Activated CD8-positive, alpha-beta T cell treated with anti-CD3 and anti-CD28 coated beads for 36 hours (primary cell): ENCODE data around the gene LUC7L. TPM values are rescaled to one million over a fixed set of nuclear protein-coding genes. Genes with fewer than 3 reads are reported as not detected.
"Not testable (repeated sequence)": the region's sequence is repeated elsewhere in the genome, so short reads cannot be mapped to it uniquely, and the experiment has no call there.

Experiments
- ATAC-seq: fragments of 200-7000 bp; cut with Tn5 transposase; one replicate; pipeline ENCODE4 v1.10.0; 2021; ENCODE audit warnings: mild to moderate bottlenecking, moderate library complexity
- CTCF ChIA-PET: fragments of 350-600 bp; sonication (Branson Sonifier 250); formaldehyde crosslinking; loops from one replicate; lab custom pipeline; 2021; ENCODE audit warnings: antibody characterized with exemption; lab: Charles Lee
- POLR2A ChIA-PET: fragments of 350-600 bp; sonication (Branson Sonifier 250); formaldehyde crosslinking; loops from one replicate; lab custom pipeline; 2021; ENCODE audit warnings: antibody characterized with exemption; lab: Charles Lee
- DNase-seq: peaks from one replicate; pipeline ENCODE4 v3.0.0-alpha.2; 2020
- H3K27ac Mint-ChIP-seq: one replicate; pipeline ENCODE4 v1.8.0; 2021; ENCODE audit warnings: mild to moderate bottlenecking, mixed read lengths
- H3K27me3 Mint-ChIP-seq: one replicate; pipeline ENCODE4 v1.8.0; 2021; ENCODE audit warnings: mixed read lengths
- H3K36me3 Mint-ChIP-seq: one replicate; pipeline ENCODE4 v1.8.0; 2021; ENCODE audit warnings: low read depth, mixed read lengths
- H3K4me1 Mint-ChIP-seq: one replicate; pipeline ENCODE4 v1.8.0; 2021; ENCODE audit warnings: low read depth, mixed read lengths
- H3K4me3 Mint-ChIP-seq: one replicate; pipeline ENCODE4 v1.8.0; 2021; ENCODE audit warnings: mild to moderate bottlenecking, moderate library complexity, mixed read lengths
- H3K9me3 Mint-ChIP-seq: one replicate; pipeline ENCODE4 v1.8.0; 2021; ENCODE audit warnings: mixed read lengths
- intact Hi-C: fragments of 100-400 bp; cut with micrococcal nuclease; formaldehyde crosslinking; loops from one replicate; pipeline ENCODE4 v1.10.0; 2022
- total RNA-seq, 2 experiments: library from RNA; stranded (reverse); gene quantifications; one replicate each; pipeline ENCODE4 v1.2.3, GENCODE V29; 2021
- TF ChIP-seq, protein P1 (sequence below): fragments of 200-600 bp; IDR thresholded peaks from one replicate; pipeline ENCODE4 v1.8.0; 2022; ENCODE audit warnings: antibody characterized with exemption, mild to moderate bottlenecking

Gene LUC7L
- total RNA-seq, 2 experiments from 2014 or later = 68.0 to 72.8 TPM

DNA sequence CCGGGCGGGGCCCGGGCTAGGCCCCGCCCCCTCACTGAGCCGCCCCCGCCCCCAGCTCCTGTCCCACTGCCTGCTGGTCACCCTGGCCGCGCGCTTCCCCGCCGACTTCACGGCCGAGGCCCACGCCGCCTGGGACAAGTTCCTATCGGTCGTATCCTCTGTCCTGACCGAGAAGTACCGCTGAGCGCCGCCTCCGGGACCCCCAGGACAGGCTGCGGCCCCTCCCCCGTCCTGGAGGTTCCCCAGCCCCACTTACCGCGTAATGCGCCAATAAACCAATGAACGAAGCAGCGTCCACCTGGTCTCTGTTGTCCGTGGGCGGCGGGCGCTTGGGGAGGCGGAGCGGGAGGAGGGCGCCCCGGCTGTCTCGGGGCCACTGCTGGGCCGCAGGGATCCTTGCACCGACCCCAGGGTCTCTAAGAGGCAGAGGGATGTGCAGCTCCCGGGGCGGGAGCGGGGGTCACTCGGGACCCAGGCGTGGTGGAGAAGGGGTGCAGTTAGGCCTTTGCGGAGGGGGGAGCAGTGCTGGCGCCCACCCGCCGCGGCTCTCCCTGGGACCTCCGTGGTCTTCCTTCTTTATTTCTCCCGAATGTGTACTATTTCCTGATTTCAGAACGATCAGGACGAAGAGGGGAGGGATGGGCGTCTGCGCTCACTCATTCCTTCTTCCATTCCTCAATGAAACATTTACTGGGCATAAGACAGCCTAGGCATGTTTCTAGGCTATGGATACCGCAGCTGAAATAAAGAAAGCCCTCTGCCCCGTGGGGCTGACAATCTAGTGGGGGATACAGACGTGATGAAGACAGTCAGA, 74.8 kb downstream of the LUC7L start:
- peaks cover 28% of the 10 kb centered on the region for H3K27me3 Mint-ChIP-seq
- no peak overlapping the region for H3K27ac Mint-ChIP-seq
- H3K4me3 Mint-ChIP-seq = peak overlapping the region; percentile 66
- CTCF ChIA-PET = no interaction called here
- DNase-seq = peak; percentile 50
- ATAC-seq = peak; percentile 59
- peaks cover 7% of the 10 kb centered on the region for H3K4me1 Mint-ChIP-seq
- POLR2A ChIA-PET = no interaction called here
- H3K9me3 Mint-ChIP-seq = no peaks in the 10 kb centered on the region
- no peaks in the 10 kb centered on the region for H3K36me3 Mint-ChIP-seq
- intact Hi-C loops = no loop called here
- TF ChIP-seq, protein P1, sequence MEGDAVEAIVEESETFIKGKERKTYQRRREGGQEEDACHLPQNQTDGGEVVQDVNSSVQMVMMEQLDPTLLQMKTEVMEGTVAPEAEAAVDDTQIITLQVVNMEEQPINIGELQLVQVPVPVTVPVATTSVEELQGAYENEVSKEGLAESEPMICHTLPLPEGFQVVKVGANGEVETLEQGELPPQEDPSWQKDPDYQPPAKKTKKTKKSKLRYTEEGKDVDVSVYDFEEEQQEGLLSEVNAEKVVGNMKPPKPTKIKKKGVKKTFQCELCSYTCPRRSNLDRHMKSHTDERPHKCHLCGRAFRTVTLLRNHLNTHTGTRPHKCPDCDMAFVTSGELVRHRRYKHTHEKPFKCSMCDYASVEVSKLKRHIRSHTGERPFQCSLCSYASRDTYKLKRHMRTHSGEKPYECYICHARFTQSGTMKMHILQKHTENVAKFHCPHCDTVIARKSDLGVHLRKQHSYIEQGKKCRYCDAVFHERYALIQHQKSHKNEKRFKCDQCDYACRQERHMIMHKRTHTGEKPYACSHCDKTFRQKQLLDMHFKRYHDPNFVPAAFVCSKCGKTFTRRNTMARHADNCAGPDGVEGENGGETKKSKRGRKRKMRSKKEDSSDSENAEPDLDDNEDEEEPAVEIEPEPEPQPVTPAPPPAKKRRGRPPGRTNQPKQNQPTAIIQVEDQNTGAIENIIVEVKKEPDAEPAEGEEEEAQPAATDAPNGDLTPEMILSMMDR = no peak

DNA sequence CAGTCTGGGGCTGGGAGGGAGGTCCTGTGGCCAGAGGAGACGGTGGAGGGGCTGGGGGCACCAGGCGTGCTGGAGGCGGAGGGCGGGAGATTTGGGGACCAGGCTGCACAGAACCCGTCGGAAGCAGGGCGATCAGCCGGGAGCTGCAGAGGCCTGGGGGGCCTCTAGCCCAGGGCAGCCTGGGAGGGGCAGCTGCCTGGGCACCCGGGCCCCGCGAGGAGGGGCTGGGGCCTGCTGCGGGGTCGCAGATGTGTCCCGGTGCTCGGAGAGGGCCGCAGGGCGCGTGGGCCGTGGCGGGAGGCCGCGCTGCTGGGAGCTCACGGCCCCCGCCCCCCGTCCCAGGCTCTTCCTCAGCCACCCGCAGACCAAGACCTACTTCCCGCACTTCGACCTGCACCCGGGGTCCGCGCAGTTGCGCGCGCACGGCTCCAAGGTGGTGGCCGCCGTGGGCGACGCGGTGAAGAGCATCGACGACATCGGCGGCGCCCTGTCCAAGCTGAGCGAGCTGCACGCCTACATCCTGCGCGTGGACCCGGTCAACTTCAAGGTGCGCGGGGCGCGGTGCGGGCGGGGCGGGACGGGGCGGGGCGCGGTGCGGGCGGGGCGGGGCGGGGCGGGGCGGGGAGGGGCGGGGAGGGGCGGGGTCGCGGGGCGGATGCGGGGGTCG, 75.6 kb downstream of the LUC7L start:
- peaks cover 24% of the 10 kb centered on the region for H3K27me3 Mint-ChIP-seq
- DNase-seq, H3K36me3 Mint-ChIP-seq, H3K4me1 Mint-ChIP-seq, H3K27ac Mint-ChIP-seq, POLR2A ChIA-PET, intact Hi-C loops, CTCF ChIA-PET, H3K9me3 Mint-ChIP-seq, H3K4me3 Mint-ChIP-seq: not testable (repeated sequence)
- peak; percentile 75 for ATAC-seq

DNA sequence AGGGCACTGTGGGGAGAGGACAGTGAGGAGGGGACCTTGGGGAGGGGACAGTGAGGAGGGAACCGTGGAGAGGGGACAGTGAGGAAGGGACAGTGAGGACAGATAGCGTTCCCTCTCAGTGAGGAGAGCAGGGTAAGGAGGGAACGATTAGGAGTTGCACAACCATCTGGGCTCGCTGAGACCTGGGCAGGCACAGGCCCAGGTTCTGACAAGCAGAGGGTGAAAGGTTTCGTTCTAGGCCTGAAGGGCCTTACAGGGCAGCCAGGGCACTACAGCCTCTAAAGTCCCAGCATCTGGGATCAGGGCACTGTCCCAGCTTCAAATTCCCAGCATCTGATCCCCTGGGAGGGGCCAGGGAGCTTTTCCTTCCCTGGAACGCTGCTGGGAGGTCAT, 76.1 kb downstream of the LUC7L start:
- not testable (repeated sequence) for DNase-seq, H3K4me1 Mint-ChIP-seq

DNA sequence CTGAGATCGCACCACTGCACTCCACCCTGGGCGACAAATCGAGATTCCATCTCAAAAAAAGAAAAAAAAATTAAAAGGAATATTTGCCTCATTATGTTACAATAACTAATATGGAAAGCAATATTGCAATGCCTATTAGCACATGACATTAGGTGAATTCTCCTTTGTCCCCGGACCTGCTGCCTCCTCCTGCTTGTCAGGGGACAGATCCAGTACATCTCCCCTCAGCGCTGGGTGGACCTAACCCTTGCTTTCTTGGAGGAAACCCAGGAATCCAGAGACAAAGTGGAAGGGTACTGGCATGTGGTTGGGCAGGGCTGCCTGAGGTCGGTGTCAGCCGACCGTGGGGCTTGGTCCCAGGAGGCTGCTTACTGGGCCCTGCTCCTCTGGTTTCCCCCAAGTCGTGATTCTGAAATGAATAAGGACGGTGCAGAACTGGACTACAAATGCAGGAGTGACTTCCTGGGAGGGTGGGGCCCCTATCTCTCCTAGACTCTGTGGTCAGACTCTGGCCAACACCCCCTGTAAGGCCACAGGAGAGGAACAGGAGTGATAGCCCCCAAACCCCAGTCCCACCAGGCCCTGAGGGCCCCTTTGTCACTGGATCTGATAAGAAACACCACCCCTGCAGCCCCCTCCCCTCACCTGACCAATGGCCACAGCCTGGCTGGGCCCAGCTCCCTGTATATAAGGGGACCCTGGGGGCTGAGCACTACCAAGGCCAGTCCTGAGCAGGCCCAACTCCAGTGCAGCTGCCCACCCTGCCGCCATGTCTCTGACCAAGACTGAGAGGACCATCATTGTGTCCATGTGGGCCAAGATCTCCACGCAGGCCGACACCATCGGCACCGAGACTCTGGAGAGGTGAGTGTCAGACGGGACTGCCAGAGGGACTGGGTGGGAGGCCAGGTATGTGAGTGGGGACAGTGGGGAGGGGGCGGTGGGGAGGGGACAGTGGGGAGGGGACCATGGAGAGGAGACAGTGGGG, 76.8 kb downstream of the LUC7L start, which contains the start of gene HBZ:
TSS of gene HBZ (plus strand) at position 504 of the 988 bp plus-strand sequence. CDS start at position 770, 266 bp downstream.
- intact Hi-C loops = no loop called here
- no peak for ATAC-seq
- ChIA-PET POLR2A (no interaction called here), CTCF (no interaction called here)
- DNase-seq = no peak
- Mint-ChIP-seq H3K36me3 (no peaks in the 10 kb centered on the region), H3K27ac (no peak within 1 kb of the TSS), H3K4me1 (peaks cover 7% of the 10 kb centered on the region), H3K27me3 (peaks cover 17% of the 10 kb centered on the region), H3K9me3 (no peaks in the 10 kb centered on the region), H3K4me3 (no peak within 1 kb of the TSS)
- TF ChIP-seq, protein P1 = no peak

More for the DNA sequence above, 76.1 kb downstream of the LUC7L start:
- H3K27ac Mint-ChIP-seq, H3K9me3 Mint-ChIP-seq, ATAC-seq, H3K4me3 Mint-ChIP-seq, H3K36me3 Mint-ChIP-seq, POLR2A ChIA-PET, CTCF ChIA-PET, intact Hi-C loops: not testable (repeated sequence)
- H3K27me3 Mint-ChIP-seq = peaks cover 21% of the 10 kb centered on the region

DNA sequence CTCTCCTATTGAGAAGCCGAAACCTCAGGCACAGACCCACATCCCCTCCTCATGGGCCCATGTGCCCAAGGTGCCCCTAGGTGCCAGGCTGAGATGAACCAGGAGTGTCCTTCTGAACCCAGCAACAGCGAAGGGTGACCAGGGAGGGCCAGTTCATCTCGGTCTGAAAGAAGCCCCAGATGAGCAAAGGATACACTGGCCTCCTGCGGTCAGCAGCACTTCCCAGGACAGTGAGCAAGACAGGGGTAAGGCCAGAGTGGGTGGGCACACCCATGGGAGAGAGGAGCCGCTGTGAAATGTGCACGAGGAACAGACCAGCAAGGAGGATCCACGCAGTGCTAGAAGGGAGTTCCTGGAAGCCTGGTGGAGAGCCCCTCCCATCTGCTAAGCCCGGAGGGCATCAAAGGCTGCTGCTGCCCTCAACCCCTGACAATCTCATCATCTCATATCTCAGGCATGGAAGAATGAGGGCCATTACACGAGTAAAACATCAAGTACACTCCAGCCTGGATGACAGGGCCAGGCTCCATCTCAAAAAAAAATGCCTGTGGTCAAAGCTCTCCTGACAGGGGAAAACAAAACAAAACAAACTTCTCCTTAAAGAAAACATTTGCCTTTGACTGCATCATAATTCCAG, 80.1 kb downstream of the LUC7L start:
- intact Hi-C loops = no loop called here
- TF ChIP-seq, protein P1 = no peak
- Mint-ChIP-seq H3K27me3 (peaks cover 3% of the 10 kb centered on the region), H3K36me3 (no peaks in the 10 kb centered on the region), H3K4me3 (no peak overlapping the region), H3K27ac (no peak overlapping the region), H3K9me3 (no peaks in the 10 kb centered on the region), H3K4me1 (no peaks in the 10 kb centered on the region)
- ChIA-PET CTCF (no interaction called here), POLR2A (interaction anchor here (0.7 kb wide), 1 partner anchor 16 kb away, joined by 3 read pairs; no protein-coding TSS in a partner anchor)
- no peak for DNase-seq
- ATAC-seq = no peak
